CD14-positive monocyte (primary cell): ENCODE measurements around the gene PCGF3. TPM values are rescaled to one million over a fixed set of nuclear protein-coding genes. Genes with fewer than 3 reads are reported as not detected.
"Not testable (repeated sequence)": the region's sequence is repeated elsewhere in the genome, so short reads cannot be mapped to it uniquely, and the experiment has no call there.

ENCODE experiments used
- DNase-seq, 3 donors: peaks; one replicate each; pipeline ENCODE4 v3.0.0-alpha.2; 2011 to 2022
- H2AFZ ChIP-seq: 2 replicates; pipeline ENCODE4 v1.6.0; 2012; ENCODE audit warnings: mild to moderate bottlenecking, low read depth, low read length, inconsistent platforms; ENCODE audit not compliant: insufficient read depth, poor library complexity, severe bottlenecking
- H3K27ac ChIP-seq, 2 donors: 1 replicate in 1 of 2; 2 replicates in 1 of 2; pipeline ENCODE4 v1.5.1; 2012 to 2013; ENCODE audit warnings: low read length in 2 of 2, control low read depth in 1 of 2, inconsistent platforms in 1 of 2, low read depth in 1 of 2, mild to moderate bottlenecking in 1 of 2
- H3K27me3 ChIP-seq, 2 donors: one replicate each; pipeline versions ENCODE4 v1.6.0 to v1.6.1; 2011 to 2013; ENCODE audit warnings: low read length in 2 of 2; ENCODE audit not compliant: control insufficient read depth in 2 of 2, insufficient read depth in 2 of 2
- H3K36me3 ChIP-seq, 2 donors: replicated peaks in 1 of 2; 1 replicate in 1 of 2; 2 replicates in 1 of 2; pipeline versions ENCODE4 v1.5.1 to v1.6.1; 2012 to 2013; ENCODE audit warnings: low read length in 2 of 2, control low read depth in 1 of 2, inconsistent platforms in 1 of 2, mild to moderate bottlenecking in 1 of 2; ENCODE audit not compliant: insufficient read depth in 2 of 2, control insufficient read depth in 1 of 2
- H3K4me1 ChIP-seq, 2 donors: 1 replicate in 1 of 2; 2 replicates in 1 of 2; pipeline versions ENCODE4 v1.5.1 to v1.6.1; 2012 to 2013; ENCODE audit warnings: low read length in 2 of 2, control low read depth in 1 of 2, inconsistent platforms in 1 of 2, mild to moderate bottlenecking in 1 of 2, moderate library complexity in 1 of 2; ENCODE audit not compliant: insufficient read depth in 2 of 2, control insufficient read depth in 1 of 2
- H3K4me2 ChIP-seq: replicated peaks from 2 replicates; pipeline ENCODE3; 2012; ENCODE audit warnings: low read length, moderate library complexity, mild to moderate bottlenecking; ENCODE audit not compliant: poor library complexity, severe bottlenecking; ENCODE audit errors: extremely low read depth
- H3K4me3 ChIP-seq, 3 experiments: fragments of 200-600 bp in 1 of 3; sonication (generic) in 1 of 3; replicated peaks in 1 of 3; 1 replicate in 2 of 3; 2 replicates in 1 of 3; pipeline ENCODE4 v1.5.1; 2011 to 2013; ENCODE audit warnings: low read length in 3 of 3, mild to moderate bottlenecking in 3 of 3, control low read depth in 2 of 3, low read depth in 2 of 3, inconsistent platforms in 1 of 3, moderate library complexity in 1 of 3
- H3K79me2 ChIP-seq: 2 replicates; pipeline ENCODE4 v1.6.0; 2012; ENCODE audit warnings: mild to moderate bottlenecking, control low read depth, inconsistent platforms, low read length, moderate library complexity; ENCODE audit not compliant: insufficient read depth
- H3K9ac ChIP-seq: 2 replicates; pipeline ENCODE4 v1.6.0; 2017; ENCODE audit warnings: low read length, mild to moderate bottlenecking; ENCODE audit not compliant: insufficient read depth, poor library complexity, severe bottlenecking
- H3K9me3 ChIP-seq, 2 donors: replicated peaks in 1 of 2; 1 replicate in 1 of 2; 2 replicates in 1 of 2; pipeline versions ENCODE4 v1.5.1 to v1.6.1; 2012 to 2013; ENCODE audit warnings: low read length in 2 of 2, control low read depth in 1 of 2; ENCODE audit not compliant: control insufficient read depth in 1 of 2, insufficient read depth in 1 of 2
- H4K20me1 ChIP-seq: 2 replicates; pipeline ENCODE4 v1.6.0; 2012; ENCODE audit warnings: mild to moderate bottlenecking, low read length, control low read depth, moderate library complexity; ENCODE audit not compliant: insufficient read depth
- H3K27ac Mint-ChIP-seq, 7 donors: one replicate each; pipeline ENCODE4 v1.8.0; 2020; ENCODE audit warnings: mild to moderate bottlenecking in 7 of 7, mixed read lengths in 7 of 7, moderate library complexity in 6 of 7, inconsistent platforms in 2 of 7
- H3K27me3 Mint-ChIP-seq, 3 donors: one replicate each; pipeline ENCODE4 v1.8.0; 2021 to 2022; ENCODE audit warnings: low read depth in 3 of 3, mild to moderate bottlenecking in 3 of 3, mixed read lengths in 3 of 3, moderate library complexity in 3 of 3, inconsistent platforms in 1 of 3
- H3K36me3 Mint-ChIP-seq, 2 donors: one replicate each; pipeline ENCODE4 v1.8.0; 2020; ENCODE audit warnings: mixed read lengths in 2 of 2, inconsistent platforms in 1 of 2, mild to moderate bottlenecking in 1 of 2
- H3K4me1 Mint-ChIP-seq: one replicate; pipeline ENCODE4 v1.8.0; 2020; ENCODE audit warnings: mild to moderate bottlenecking, mixed read lengths
- H3K4me3 Mint-ChIP-seq, 2 donors: one replicate each; pipeline ENCODE4 v1.8.0; 2020; ENCODE audit warnings: mild to moderate bottlenecking in 2 of 2, mixed read lengths in 2 of 2, moderate library complexity in 1 of 2
- H3K9me3 Mint-ChIP-seq, 7 donors: one replicate each; pipeline ENCODE4 v1.8.0; 2020 to 2022; ENCODE audit warnings: mixed read lengths in 7 of 7, mild to moderate bottlenecking in 6 of 7, moderate library complexity in 6 of 7, inconsistent platforms in 2 of 7
- WGBS: methylation state at CpG from one replicate; pipeline ENCODE4 v1.1.5; 2013; ENCODE audit warnings: missing lambda C conversion rate; ENCODE audit not compliant: insufficient coverage; 5-methylcytosine and 5-hydroxymethylcytosine counted together
- intact Hi-C, 2 donors: fragments of 100-400 bp; cut with micrococcal nuclease; formaldehyde crosslinking; loops; one replicate each; pipeline versions ENCODE4 v1.15.0 to v1.15.1; 2023
- polyA plus RNA-seq, 3 donors: library from polyadenylated mRNA; depleted of rRNA in 1 of 3; unstranded in 2 of 3; stranded (reverse) in 1 of 3; fragments of 300-500 nt in 2 of 3; fragments of >200 nt in 1 of 3; fragmentation: Illumina TruSeq in 2 of 3; gene quantifications; 1 replicate in 2 of 3; 2 replicates in 1 of 3; pipeline ENCODE4 v1.2.3, GENCODE V29; 2012 to 2021
- TF ChIP-seq, protein P1 (sequence below): fragments of 200-600 bp; IDR thresholded peaks from one replicate; pipeline ENCODE4 v1.8.0; 2022; ENCODE audit warnings: antibody characterized with exemption, mild to moderate bottlenecking

Gene PCGF3
- polyA plus RNA-seq, 3 donors, result 7.0 to 163 (median 8.3) TPM

- no peak overlapping the region for H3K9ac ChIP-seq
- no peak overlapping the region for H3K27ac ChIP-seq
- no peak overlapping the region for H3K4me2 ChIP-seq
- 100% methylated on average over 7 of the region's 8 CpGs for WGBS
- Mint-ChIP-seq H3K4me1 (no peaks in the 10 kb centered on the region), H3K4me3 (no peak overlapping the region), H3K9me3 (peaks cover 0 to 8% (median 7%) of the 10 kb centered on the region in 7 donors), H3K27me3 (no peaks in the 10 kb centered on the region), H3K27ac (no peak overlapping the region), H3K36me3 (peaks cover 62 to 80% of the 10 kb centered on the region in 2 donors)
- no peaks in the 10 kb centered on the region for H3K79me2 ChIP-seq
- no peak for DNase-seq
- no peaks in the 10 kb centered on the region for H3K4me1 ChIP-seq
- no peaks in the 10 kb centered on the region for H4K20me1 ChIP-seq
- intact Hi-C loops, result no loop called here
- H3K9me3 ChIP-seq, result peaks cover 0 to 7% of the 10 kb centered on the region in 2 donors
- H3K36me3 ChIP-seq, result peaks cover 72 to 86% of the 10 kb centered on the region in 2 donors
- TF ChIP-seq, protein P1, sequence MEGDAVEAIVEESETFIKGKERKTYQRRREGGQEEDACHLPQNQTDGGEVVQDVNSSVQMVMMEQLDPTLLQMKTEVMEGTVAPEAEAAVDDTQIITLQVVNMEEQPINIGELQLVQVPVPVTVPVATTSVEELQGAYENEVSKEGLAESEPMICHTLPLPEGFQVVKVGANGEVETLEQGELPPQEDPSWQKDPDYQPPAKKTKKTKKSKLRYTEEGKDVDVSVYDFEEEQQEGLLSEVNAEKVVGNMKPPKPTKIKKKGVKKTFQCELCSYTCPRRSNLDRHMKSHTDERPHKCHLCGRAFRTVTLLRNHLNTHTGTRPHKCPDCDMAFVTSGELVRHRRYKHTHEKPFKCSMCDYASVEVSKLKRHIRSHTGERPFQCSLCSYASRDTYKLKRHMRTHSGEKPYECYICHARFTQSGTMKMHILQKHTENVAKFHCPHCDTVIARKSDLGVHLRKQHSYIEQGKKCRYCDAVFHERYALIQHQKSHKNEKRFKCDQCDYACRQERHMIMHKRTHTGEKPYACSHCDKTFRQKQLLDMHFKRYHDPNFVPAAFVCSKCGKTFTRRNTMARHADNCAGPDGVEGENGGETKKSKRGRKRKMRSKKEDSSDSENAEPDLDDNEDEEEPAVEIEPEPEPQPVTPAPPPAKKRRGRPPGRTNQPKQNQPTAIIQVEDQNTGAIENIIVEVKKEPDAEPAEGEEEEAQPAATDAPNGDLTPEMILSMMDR, result no peak
- no peaks in the 10 kb centered on the region for H3K27me3 ChIP-seq
- no peak overlapping the region for H3K4me3 ChIP-seq
- no peak overlapping the region for H2AFZ ChIP-seq
Measured at GRCh38 chr4:735583-735982, 30.0 kb downstream of the PCGF3 start.

DNA sequence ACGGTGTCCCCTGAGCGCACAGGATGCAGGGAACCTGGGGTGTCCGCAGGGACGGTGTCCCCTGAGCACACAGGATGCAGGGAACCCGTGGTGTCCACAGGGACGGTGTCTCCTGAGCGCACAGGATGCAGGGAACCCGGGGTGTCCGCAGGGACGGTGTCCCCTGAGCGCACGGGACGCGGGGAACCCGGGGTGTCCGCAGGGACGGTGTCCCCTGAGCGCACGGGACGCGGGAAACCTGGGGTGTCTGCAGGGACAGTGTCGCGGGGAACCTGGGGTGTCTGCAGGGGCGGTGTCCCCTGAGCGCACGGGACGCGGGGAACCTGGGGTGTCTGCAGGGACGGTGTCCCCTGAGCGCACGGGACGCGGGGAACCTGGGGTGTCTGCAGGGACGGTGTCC lies 30.9 kb downstream of the PCGF3 start:
- 98% methylated on average over 19 of the region's 34 CpGs for WGBS
- intact Hi-C loops, H3K27me3 ChIP-seq: not testable (repeated sequence)

More for the DNA sequence above, 30.9 kb downstream of the PCGF3 start:
- H3K4me3 ChIP-seq, H3K4me3 Mint-ChIP-seq, H4K20me1 ChIP-seq, H3K9ac ChIP-seq, H3K9me3 ChIP-seq, H3K4me2 ChIP-seq, H3K9me3 Mint-ChIP-seq, H3K4me1 ChIP-seq, H3K27ac ChIP-seq, H3K79me2 ChIP-seq, H3K27ac Mint-ChIP-seq, H2AFZ ChIP-seq, DNase-seq, H3K4me1 Mint-ChIP-seq, H3K27me3 Mint-ChIP-seq: not testable (repeated sequence)
- peaks cover 68 to 88% of the 10 kb centered on the region in 2 donors for H3K36me3 ChIP-seq
- H3K36me3 Mint-ChIP-seq, result peaks cover 61 to 82% of the 10 kb centered on the region in 2 donors
